Neural cell (in vitro differentiated cells): ENCODE measurements around the gene DUS1L. TPM values are rescaled to one million over a fixed set of nuclear protein-coding genes. Genes with fewer than 3 reads are reported as not detected.

Experiments used
- H2AFZ ChIP-seq: fragments of 200-600, 300-800 bp; sonication (generic), shearing (Covaris generic); 2 replicates; pipeline ENCODE4 v1.6.0; 2014; ENCODE audit warnings: low read depth, mild to moderate bottlenecking, antibody characterized with exemption, low read length, moderate library complexity
- H3F3A ChIP-seq: fragments of 200-600 bp; shearing (Covaris generic); 2 replicates; pipeline ENCODE4 v1.6.1; 2016; ENCODE audit warnings: mild to moderate bottlenecking, moderate library complexity, mixed read lengths, antibody characterized with exemption, low read length; ENCODE audit not compliant: insufficient read depth, poor library complexity, severe bottlenecking
- H3K27ac ChIP-seq: fragments of 200-600, 300-800 bp; sonication (generic), shearing (Covaris generic); 2 replicates; pipeline ENCODE4 v1.5.1; 2014; ENCODE audit warnings: mild to moderate bottlenecking, low read length, moderate library complexity
- H3K27me3 ChIP-seq: fragments of 300-800, 200-600 bp; sonication (generic), shearing (Covaris generic); 2 replicates; pipeline ENCODE4 v1.6.0; 2014; ENCODE audit warnings: mild to moderate bottlenecking, low read depth, low read length, moderate library complexity; ENCODE audit not compliant: insufficient read depth
- H3K36me3 ChIP-seq: fragments of 300-800, 200-600 bp; sonication (generic), shearing (Covaris generic); 2 replicates; pipeline ENCODE4 v1.5.1; 2014; ENCODE audit warnings: mild to moderate bottlenecking, antibody characterized with exemption, low read length, moderate library complexity; ENCODE audit not compliant: insufficient read depth
- H3K4me2 ChIP-seq: fragments of 300-800, 200-600 bp; sonication (generic), shearing (Covaris generic); 2 replicates; pipeline ENCODE4 v1.6.0; 2014; ENCODE audit warnings: mild to moderate bottlenecking, low read length
- H3K4me3 ChIP-seq: fragments of 300-800, 200-600 bp; sonication (generic), shearing (Covaris generic); 2 replicates; pipeline ENCODE4 v1.5.1; 2014; ENCODE audit warnings: mild to moderate bottlenecking, low read length, moderate library complexity
- H3K79me2 ChIP-seq: fragments of 200-600 bp; shearing (Covaris generic); replicated peaks from 2 replicates; pipeline ENCODE4 v1.6.0; 2014; ENCODE audit warnings: mild to moderate bottlenecking, low read length, moderate library complexity; ENCODE audit not compliant: insufficient read depth
- H3K9ac ChIP-seq: fragments of 300-800, 200-600 bp; sonication (generic), shearing (Covaris generic); 2 replicates; pipeline ENCODE4 v1.6.1; 2016; ENCODE audit warnings: mild to moderate bottlenecking, low read length, mixed read lengths
- H3K9me2 ChIP-seq: fragments of 200-600 bp; shearing (Covaris generic); 2 replicates; pipeline ENCODE4 v1.6.1; 2016; ENCODE audit warnings: mild to moderate bottlenecking, low read length, mixed read lengths; ENCODE audit not compliant: insufficient read depth
- H3K9me3 ChIP-seq: fragments of 200-600, 300-800 bp; sonication (generic), shearing (Covaris generic); 2 replicates; pipeline ENCODE4 v1.6.1; 2016; ENCODE audit warnings: mild to moderate bottlenecking, mixed run types, low read length, moderate library complexity, mixed read lengths
- H4K20me1 ChIP-seq: fragments of 200-600 bp; shearing (Covaris generic); 2 replicates; pipeline ENCODE4 v1.6.1; 2016; ENCODE audit warnings: mild to moderate bottlenecking, mixed run types; ENCODE audit not compliant: insufficient read depth
- EP300 ChIP-seq: fragments of 450-650 bp; conservative IDR thresholded peaks from 2 replicates; pipeline ENCODE4 v1.6.1; 2014; ENCODE audit warnings: antibody characterized with exemption, mild to moderate bottlenecking, moderate library complexity; ENCODE audit not compliant: poor library complexity, severe bottlenecking
- EZH2 ChIP-seq: fragments of 200-600, 300-800 bp; shearing (Covaris generic), sonication (generic); IDR thresholded peaks from 2 replicates; pipeline ENCODE4 v1.6.1; 2014; ENCODE audit warnings: antibody characterized with exemption, low read length, borderline replicate concordance, mild to moderate bottlenecking; ENCODE audit not compliant: insufficient read depth, poor library complexity, severe bottlenecking
- MXI1 ChIP-seq: fragments of 450-650 bp; conservative IDR thresholded peaks from 2 replicates; pipeline ENCODE4 v1.6.1; 2014; ENCODE audit warnings: antibody characterized with exemption, mild to moderate bottlenecking; ENCODE audit not compliant: poor library complexity, severe bottlenecking
- POLR2AphosphoS5 ChIP-seq: IDR thresholded peaks from 2 replicates; pipeline ENCODE4 v1.6.1; 2012
- RAD21 ChIP-seq: fragments of 450-650 bp; conservative IDR thresholded peaks from 2 replicates; pipeline ENCODE4 v1.6.1; 2014; ENCODE audit warnings: antibody characterized with exemption, mild to moderate bottlenecking, moderate library complexity
- SMC3 ChIP-seq: fragments of 450-650 bp; conservative IDR thresholded peaks from 2 replicates; pipeline ENCODE4 v1.6.1; 2014; ENCODE audit warnings: antibody characterized with exemption, mild to moderate bottlenecking, moderate library complexity; ENCODE audit not compliant: poor library complexity
- TAF1 ChIP-seq: IDR thresholded peaks from 2 replicates; pipeline ENCODE4 v1.6.1; 2012; ENCODE audit warnings: low read depth
- polyA plus RNA-seq: library from polyadenylated mRNA; depleted of rRNA; stranded (reverse); fragments of >200 nt; gene quantifications from 2 replicates; pipeline ENCODE4 v1.2.3, GENCODE V29; 2014
- TF ChIP-seq, protein P1 (sequence below): IDR thresholded peaks from 2 replicates; pipeline ENCODE4 v1.6.1; 2012; ENCODE audit warnings: borderline replicate concordance
- TF ChIP-seq, protein P2 (sequence below): fragments of 450-650 bp; IDR thresholded peaks from 2 replicates; pipeline ENCODE4 v1.5.1; 2014; ENCODE audit warnings: antibody characterized with exemption, mild to moderate bottlenecking, moderate library complexity; ENCODE audit not compliant: poor library complexity, severe bottlenecking

Gene DUS1L
- polyA plus RNA-seq, 1 donor from 2014 or later, result 100 TPM

DNA sequence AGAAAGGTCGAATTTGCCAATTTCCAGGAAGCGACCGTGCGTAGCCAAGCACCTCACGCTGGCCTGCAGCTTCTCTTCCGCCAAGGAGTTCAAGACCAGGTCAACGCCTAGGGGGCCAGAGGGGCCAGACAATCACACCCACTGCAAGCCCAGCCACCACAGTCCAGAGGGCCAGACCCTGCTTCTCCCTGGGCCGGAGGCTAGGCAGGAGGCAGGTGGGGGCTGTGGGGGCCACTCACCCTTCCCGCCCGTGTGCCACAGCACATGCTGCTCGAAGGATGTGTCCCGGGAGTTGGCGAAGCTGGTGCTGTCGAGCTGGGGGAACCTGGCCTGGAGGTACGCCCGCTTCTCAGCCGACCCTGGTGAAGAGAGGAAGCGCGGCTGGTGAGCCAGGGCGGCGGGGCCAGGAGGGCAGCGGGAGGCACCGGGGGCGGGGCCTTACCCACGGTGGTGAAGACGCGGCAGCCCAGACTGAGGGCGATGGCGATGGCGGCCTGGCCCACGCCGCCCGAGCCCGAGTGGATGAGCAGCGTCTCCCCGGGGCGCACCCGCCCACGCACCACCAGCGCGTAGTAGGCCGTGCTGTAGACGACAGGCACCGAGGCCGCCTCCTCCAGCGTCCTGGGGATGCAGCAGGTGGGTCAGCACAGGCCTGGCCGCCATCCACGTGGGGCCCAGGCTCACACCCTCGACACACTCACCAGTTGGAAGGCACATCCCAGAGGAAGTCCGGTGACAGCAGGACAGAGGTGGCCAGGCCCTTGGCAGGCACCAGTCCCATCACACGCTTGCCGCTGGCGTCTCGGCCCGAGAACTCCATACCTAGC is 18.1 kb upstream of the DUS1L start:
- Histone ChIP-seq H3K9ac (no peak overlapping the region), H3K36me3 (no peaks in the 10 kb centered on the region), H3K27ac (no peak overlapping the region), H3K4me3 (no peak overlapping the region), H3K9me2 (no peaks in the 10 kb centered on the region), H4K20me1 (no peaks in the 10 kb centered on the region), H3F3A (no peaks in the 10 kb centered on the region), H3K27me3 (no peaks in the 10 kb centered on the region), H3K9me3 (no peaks in the 10 kb centered on the region), H2AFZ (no peak overlapping the region), H3K79me2 (no peaks in the 10 kb centered on the region), H3K4me2 (no peak overlapping the region)
- no peak for TF ChIP-seq RAD21

DNA sequence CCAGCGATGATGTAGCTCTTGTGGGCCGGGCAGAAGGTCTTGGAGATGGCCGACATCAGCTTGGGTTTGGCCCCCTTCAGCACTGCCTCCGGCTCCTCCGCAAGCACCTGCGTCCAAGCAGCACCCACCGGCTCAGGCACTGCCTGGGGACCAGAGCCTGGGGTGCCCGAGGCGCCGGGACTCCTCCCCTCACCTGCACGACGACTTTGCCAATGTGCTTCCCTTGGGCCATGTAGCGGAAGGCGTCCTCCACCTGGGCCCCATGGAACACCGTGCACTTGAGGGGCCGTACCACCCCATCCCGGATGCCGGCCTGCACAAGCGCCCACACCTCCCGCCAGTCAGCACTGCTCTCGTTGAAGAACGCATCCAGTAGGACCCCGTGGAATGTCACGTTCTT is 17.4 kb upstream of the DUS1L start:
- Histone ChIP-seq H3F3A (no peaks in the 10 kb centered on the region), H3K4me2 (no peak overlapping the region), H3K27ac (no peak overlapping the region), H3K4me3 (no peak overlapping the region), H3K9ac (no peak overlapping the region), H2AFZ (no peak overlapping the region), H4K20me1 (no peaks in the 10 kb centered on the region), H3K27me3 (no peaks in the 10 kb centered on the region), H3K36me3 (no peaks in the 10 kb centered on the region), H3K79me2 (no peaks in the 10 kb centered on the region), H3K9me2 (no peaks in the 10 kb centered on the region), H3K9me3 (no peaks in the 10 kb centered on the region)
- TF ChIP-seq MXI1, result no peak
- TF ChIP-seq EP300, result no peak
- TF ChIP-seq RAD21, result no peak
- no peak for TF ChIP-seq SMC3
- TF ChIP-seq POLR2AphosphoS5, result no peak
- TF ChIP-seq, protein P1, sequence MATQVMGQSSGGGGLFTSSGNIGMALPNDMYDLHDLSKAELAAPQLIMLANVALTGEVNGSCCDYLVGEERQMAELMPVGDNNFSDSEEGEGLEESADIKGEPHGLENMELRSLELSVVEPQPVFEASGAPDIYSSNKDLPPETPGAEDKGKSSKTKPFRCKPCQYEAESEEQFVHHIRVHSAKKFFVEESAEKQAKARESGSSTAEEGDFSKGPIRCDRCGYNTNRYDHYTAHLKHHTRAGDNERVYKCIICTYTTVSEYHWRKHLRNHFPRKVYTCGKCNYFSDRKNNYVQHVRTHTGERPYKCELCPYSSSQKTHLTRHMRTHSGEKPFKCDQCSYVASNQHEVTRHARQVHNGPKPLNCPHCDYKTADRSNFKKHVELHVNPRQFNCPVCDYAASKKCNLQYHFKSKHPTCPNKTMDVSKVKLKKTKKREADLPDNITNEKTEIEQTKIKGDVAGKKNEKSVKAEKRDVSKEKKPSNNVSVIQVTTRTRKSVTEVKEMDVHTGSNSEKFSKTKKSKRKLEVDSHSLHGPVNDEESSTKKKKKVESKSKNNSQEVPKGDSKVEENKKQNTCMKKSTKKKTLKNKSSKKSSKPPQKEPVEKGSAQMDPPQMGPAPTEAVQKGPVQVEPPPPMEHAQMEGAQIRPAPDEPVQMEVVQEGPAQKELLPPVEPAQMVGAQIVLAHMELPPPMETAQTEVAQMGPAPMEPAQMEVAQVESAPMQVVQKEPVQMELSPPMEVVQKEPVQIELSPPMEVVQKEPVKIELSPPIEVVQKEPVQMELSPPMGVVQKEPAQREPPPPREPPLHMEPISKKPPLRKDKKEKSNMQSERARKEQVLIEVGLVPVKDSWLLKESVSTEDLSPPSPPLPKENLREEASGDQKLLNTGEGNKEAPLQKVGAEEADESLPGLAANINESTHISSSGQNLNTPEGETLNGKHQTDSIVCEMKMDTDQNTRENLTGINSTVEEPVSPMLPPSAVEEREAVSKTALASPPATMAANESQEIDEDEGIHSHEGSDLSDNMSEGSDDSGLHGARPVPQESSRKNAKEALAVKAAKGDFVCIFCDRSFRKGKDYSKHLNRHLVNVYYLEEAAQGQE, result no peak
- no peak for TF ChIP-seq EZH2
- no peak for TF ChIP-seq TAF1
- TF ChIP-seq, protein P2, sequence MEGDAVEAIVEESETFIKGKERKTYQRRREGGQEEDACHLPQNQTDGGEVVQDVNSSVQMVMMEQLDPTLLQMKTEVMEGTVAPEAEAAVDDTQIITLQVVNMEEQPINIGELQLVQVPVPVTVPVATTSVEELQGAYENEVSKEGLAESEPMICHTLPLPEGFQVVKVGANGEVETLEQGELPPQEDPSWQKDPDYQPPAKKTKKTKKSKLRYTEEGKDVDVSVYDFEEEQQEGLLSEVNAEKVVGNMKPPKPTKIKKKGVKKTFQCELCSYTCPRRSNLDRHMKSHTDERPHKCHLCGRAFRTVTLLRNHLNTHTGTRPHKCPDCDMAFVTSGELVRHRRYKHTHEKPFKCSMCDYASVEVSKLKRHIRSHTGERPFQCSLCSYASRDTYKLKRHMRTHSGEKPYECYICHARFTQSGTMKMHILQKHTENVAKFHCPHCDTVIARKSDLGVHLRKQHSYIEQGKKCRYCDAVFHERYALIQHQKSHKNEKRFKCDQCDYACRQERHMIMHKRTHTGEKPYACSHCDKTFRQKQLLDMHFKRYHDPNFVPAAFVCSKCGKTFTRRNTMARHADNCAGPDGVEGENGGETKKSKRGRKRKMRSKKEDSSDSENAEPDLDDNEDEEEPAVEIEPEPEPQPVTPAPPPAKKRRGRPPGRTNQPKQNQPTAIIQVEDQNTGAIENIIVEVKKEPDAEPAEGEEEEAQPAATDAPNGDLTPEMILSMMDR, result no peak
